Tibial artery (tissue), 4 donors: ENCODE measurements around the gene SPRR2B.
"Not testable (repeated sequence)": the region's sequence is repeated elsewhere in the genome, so short reads cannot be mapped to it uniquely, and the experiment has no call there.

Source experiments
- DNase-seq, 2 donors: peaks; one replicate each; pipeline ENCODE4 v3.0.0-alpha.2; 2019
- H3K27ac ChIP-seq, 2 donors: fragments of 200-600 bp; sonication (generic) in 1 of 2; 1 replicate in 1 of 2; 2 replicates in 1 of 2; pipeline ENCODE4 v1.5.1; 2018 to 2019; ENCODE audit warnings: mild to moderate bottlenecking in 1 of 2
- H3K27me3 ChIP-seq, 2 donors: fragments of 200-600 bp; sonication (generic) in 1 of 2; one replicate each; pipeline versions ENCODE4 v1.5.1 to v1.6.0; 2016 to 2019
- H3K36me3 ChIP-seq, 3 donors: fragments of 200-600 bp; sonication (generic) in 2 of 3; one replicate each; pipeline ENCODE4 v1.5.1; 2016 to 2019; ENCODE audit warnings: mild to moderate bottlenecking in 2 of 3
- H3K4me1 ChIP-seq, 4 donors: fragments of 200-600 bp; sonication (generic) in 2 of 4; 1 replicate in 3 of 4; 2 replicates in 1 of 4; pipeline ENCODE4 v1.5.1; 2016 to 2019
- H3K4me3 ChIP-seq, 2 donors: fragments of 200-600 bp; sonication (generic) in 1 of 2; 1 replicate in 1 of 2; 2 replicates in 1 of 2; pipeline ENCODE4 v1.5.1; 2018 to 2019; ENCODE audit warnings: mild to moderate bottlenecking in 2 of 2
- H3K9me3 ChIP-seq, 3 donors: fragments of 200-600 bp; sonication (generic) in 1 of 3; one replicate each; pipeline ENCODE4 v1.5.1; 2016 to 2019
- CTCF ChIP-seq, 2 experiments: fragments of 200-600 bp in 1 of 2; fragments of 450-650 bp in 1 of 2; IDR thresholded peaks; one replicate each; pipeline ENCODE4 v1.5.1; 2017 to 2019; ENCODE audit warnings: antibody characterized with exemption in 2 of 2, mild to moderate bottlenecking in 1 of 2, moderate library complexity in 1 of 2
- intact Hi-C: fragments of 100-400 bp; cut with DNase I; formaldehyde crosslinking; loops from one replicate; pipeline ENCODE4 v1.15.0; 2023; ENCODE audit warnings: low total_unique reads

Gene SPRR2B

GRCh38 chr1:153072806-153073726 is 1.7 kb upstream of the SPRR2B start:
- no peak for DNase-seq
- no peaks in the 10 kb centered on the region for H3K36me3 ChIP-seq
- no peaks in the 10 kb centered on the region for H3K9me3 ChIP-seq
- H3K27me3 ChIP-seq, result no peaks in the 10 kb centered on the region
- intact Hi-C loops, result no loop called here
- H3K4me1 ChIP-seq, result no peaks in the 10 kb centered on the region
- H3K4me3 ChIP-seq, result no peak overlapping the region
- no peak overlapping the region for H3K27ac ChIP-seq
- TF ChIP-seq CTCF (IDR thresholded peaks at IDR 0.05), result no peak

DNA sequence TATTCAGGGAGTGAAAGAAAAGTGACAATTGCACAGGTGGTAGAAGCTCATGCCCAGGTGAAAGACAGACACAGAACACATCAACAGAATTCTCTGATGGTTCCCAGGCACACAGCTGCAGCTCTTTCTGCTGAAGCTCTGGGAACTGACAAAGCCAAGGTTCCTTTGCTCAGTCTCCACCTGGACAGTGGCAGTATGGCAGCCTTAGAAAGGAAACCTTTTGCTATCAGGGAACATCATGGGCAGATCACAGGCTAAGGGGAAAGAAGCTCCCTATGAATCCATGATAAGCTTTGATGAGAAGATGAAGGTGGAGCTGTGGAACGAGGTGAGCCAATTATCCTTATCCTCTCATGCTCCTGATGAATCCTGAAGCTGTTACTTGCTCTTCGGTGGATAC is 1.2 kb downstream of the SPRR2B start:
- Histone ChIP-seq H3K9me3 (no peaks in the 10 kb centered on the region), H3K36me3 (no peaks in the 10 kb centered on the region), H3K27ac (no peak overlapping the region), H3K27me3 (no peaks in the 10 kb centered on the region), H3K4me1 (no peaks in the 10 kb centered on the region), H3K4me3 (no peak overlapping the region)
- intact Hi-C loops, result no loop called here
- no peak for DNase-seq
- TF ChIP-seq CTCF (IDR thresholded peaks at IDR 0.05), result no peak

DNA sequence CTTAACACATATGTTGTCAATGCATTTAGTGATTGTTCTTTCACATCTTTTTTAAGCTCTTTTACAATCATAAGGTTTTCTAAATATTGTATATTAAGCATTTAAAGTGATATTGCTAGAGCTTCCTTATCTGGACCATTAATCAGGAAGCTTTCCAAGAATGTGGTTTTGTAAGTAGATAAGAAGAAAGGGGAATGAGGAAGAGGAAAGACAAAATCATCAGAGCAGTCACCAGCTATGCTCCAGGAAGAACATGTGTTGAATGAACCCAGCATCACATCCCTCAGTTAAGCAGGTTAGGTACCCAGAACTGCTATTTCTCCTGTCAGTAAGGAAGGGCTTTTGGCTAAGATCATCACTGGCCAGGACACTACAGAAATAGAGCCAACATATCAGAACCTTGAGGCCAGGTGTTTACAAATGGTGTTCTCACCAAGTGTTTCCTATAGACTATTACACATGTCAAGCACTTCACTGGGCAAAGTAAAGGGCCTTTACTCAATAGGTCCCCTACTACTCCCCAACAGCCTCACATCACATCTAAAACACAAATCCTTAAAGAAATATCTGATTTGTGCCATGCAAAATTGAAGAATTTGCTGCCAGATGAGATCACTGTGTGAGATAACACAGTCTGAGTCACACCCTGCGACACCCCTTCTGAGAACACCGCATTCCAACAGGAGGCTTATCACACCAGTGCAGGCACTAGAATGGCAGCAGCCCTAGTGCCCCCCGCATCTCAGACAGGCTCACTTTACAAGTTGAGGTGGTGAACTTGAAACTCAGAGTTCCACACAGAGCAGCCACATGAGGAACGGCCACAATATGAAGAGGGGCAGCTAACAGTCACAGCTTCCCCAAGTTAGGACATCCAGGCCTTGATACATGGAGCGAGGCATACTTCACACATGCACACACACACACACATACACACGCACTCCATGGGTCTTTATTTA is 12.3 kb downstream of the SPRR2B start:
- no peak overlapping the region for H3K27ac ChIP-seq
- H3K36me3 ChIP-seq, result no peaks in the 10 kb centered on the region
- H3K9me3 ChIP-seq, result no peaks in the 10 kb centered on the region
- no peak overlapping the region for H3K4me3 ChIP-seq
- intact Hi-C loops, result no loop called here
- H3K27me3 ChIP-seq, result no peaks in the 10 kb centered on the region
- no peaks in the 10 kb centered on the region for H3K4me1 ChIP-seq
- no peak for TF ChIP-seq CTCF (IDR thresholded peaks at IDR 0.05)
- no peak for DNase-seq

- Histone ChIP-seq H3K4me1 (no peaks in the 10 kb centered on the region), H3K36me3 (no peaks in the 10 kb centered on the region), H3K9me3 (no peaks in the 10 kb centered on the region), H3K27ac (no peak overlapping the region), H3K27me3 (no peaks in the 10 kb centered on the region), H3K4me3 (no peak overlapping the region)
- intact Hi-C loops, result no loop called here
- no peak for DNase-seq
- no peak for TF ChIP-seq CTCF (IDR thresholded peaks at IDR 0.05)
Measured at GRCh38 chr1:153058154-153058553, 13.3 kb downstream of the SPRR2B start.

- Histone ChIP-seq H3K36me3 (no peaks in the 10 kb centered on the region), H3K4me1 (no peaks in the 10 kb centered on the region), H3K27ac (no peak within 1 kb of the TSS), H3K4me3 (no peak within 1 kb of the TSS), H3K9me3 (no peaks in the 10 kb centered on the region), H3K27me3 (no peaks in the 10 kb centered on the region)
- TF ChIP-seq CTCF (IDR thresholded peaks at IDR 0.05), result no peak
- intact Hi-C loops, result no loop called here
- no peak for DNase-seq
Measured at GRCh38 chr1:153057375-153057774, 14.0 kb downstream of the SPRR2B start, which contains the start of gene SPRR2A. Gene SPRR2A, minus strand, starts transcription at chr1:153057512. Its CDS starts 777 bp downstream, at chr1:153056735.

- H3K27ac ChIP-seq, H3K36me3 ChIP-seq, H3K9me3 ChIP-seq, DNase-seq, H3K4me1 ChIP-seq, intact Hi-C loops, H3K27me3 ChIP-seq, H3K4me3 ChIP-seq: not testable (repeated sequence)
Measured at GRCh38 chr1:153056111-153056510, 15.3 kb downstream of the SPRR2B start.
